Measurements from ENCODE around the gene PLA1A.
"Not testable (repeated sequence)": the region's sequence is repeated elsewhere in the genome, so short reads cannot be mapped to it uniquely, and the experiment has no call there.

Gene PLA1A

DNA sequence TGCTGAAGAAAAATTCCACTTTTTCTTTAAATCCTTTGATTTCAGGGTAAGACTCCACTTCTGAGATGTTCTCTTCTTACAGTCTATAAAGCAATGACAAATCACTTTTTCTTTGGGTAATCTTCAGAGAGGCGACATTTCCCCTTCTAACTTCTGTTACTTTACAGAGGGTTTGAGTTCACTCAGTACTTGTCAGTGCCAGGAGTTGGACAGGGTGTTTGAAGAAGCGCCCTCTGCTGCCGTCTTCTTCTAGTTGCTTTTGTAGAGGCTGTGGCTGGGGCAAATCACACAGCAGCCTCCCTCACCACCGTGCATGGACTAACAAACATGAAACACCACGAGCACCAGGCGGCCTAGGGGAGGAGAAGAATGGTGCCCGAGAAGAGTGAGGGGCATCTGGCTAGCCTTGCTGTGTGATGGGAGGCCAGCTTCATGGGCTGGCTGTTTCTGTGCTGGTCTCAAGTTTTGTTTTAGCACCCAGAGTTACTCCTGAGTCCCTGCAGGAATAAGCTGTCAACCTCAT lies 38.2 kb upstream of the PLA1A start, which contains the start of gene CD80:
Gene CD80, minus strand, starts transcription at position 174 of the 523 bp plus-strand sequence. CDS start 1,886 bp downstream, outside the sequence.
- no peaks in the 10 kb centered on the region for H3K9me3 Mint-ChIP-seq
- peaks cover 3% of the 10 kb centered on the region for H3K27me3 Mint-ChIP-seq (ENCODE audit: low read depth, poor library complexity)
- no peak within 1 kb of the TSS for H3K4me3 Mint-ChIP-seq
- TF ChIP-seq, protein P1, sequence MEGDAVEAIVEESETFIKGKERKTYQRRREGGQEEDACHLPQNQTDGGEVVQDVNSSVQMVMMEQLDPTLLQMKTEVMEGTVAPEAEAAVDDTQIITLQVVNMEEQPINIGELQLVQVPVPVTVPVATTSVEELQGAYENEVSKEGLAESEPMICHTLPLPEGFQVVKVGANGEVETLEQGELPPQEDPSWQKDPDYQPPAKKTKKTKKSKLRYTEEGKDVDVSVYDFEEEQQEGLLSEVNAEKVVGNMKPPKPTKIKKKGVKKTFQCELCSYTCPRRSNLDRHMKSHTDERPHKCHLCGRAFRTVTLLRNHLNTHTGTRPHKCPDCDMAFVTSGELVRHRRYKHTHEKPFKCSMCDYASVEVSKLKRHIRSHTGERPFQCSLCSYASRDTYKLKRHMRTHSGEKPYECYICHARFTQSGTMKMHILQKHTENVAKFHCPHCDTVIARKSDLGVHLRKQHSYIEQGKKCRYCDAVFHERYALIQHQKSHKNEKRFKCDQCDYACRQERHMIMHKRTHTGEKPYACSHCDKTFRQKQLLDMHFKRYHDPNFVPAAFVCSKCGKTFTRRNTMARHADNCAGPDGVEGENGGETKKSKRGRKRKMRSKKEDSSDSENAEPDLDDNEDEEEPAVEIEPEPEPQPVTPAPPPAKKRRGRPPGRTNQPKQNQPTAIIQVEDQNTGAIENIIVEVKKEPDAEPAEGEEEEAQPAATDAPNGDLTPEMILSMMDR (IDR thresholded peaks at IDR 0.05): no peak
- H3K27ac Mint-ChIP-seq: no peak within 1 kb of the TSS
- H3K36me3 Mint-ChIP-seq (ENCODE audit: low read depth): no peaks in the 10 kb centered on the region
- DNase-seq: peak; percentile 8
- H3K4me1 Mint-ChIP-seq: no peaks in the 10 kb centered on the region

DNA sequence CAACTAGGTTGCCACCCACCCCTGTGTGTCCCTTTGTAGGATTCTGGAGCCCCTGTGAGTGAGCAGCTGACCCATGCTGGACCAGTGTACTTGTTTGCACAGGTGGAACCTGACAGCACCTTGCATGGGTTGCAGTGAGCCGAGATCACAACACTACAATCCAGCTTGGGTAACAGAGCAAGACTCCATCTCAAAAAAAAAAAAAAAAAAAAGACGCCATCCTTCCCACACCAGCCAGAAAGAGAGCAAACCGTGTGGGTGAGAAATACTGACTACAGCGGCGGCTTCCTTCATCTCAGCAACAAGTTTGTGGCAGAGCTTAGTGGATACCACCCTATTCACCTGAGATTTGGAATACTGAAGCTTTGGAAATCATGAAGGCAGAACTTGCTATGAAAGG lies 37.5 kb upstream of the PLA1A start:
- H3K4me3 Mint-ChIP-seq: no peak overlapping the region
- DNase-seq: no peak
- H3K4me1 Mint-ChIP-seq: no peaks in the 10 kb centered on the region
- H3K27me3 Mint-ChIP-seq (ENCODE audit: low read depth, poor library complexity): no peaks in the 10 kb centered on the region
- no peaks in the 10 kb centered on the region for H3K36me3 Mint-ChIP-seq (ENCODE audit: low read depth)
- TF ChIP-seq, protein P1 (IDR thresholded peaks at IDR 0.05): no peak
- no peak overlapping the region for H3K27ac Mint-ChIP-seq
- no peaks in the 10 kb centered on the region for H3K9me3 Mint-ChIP-seq

DNA sequence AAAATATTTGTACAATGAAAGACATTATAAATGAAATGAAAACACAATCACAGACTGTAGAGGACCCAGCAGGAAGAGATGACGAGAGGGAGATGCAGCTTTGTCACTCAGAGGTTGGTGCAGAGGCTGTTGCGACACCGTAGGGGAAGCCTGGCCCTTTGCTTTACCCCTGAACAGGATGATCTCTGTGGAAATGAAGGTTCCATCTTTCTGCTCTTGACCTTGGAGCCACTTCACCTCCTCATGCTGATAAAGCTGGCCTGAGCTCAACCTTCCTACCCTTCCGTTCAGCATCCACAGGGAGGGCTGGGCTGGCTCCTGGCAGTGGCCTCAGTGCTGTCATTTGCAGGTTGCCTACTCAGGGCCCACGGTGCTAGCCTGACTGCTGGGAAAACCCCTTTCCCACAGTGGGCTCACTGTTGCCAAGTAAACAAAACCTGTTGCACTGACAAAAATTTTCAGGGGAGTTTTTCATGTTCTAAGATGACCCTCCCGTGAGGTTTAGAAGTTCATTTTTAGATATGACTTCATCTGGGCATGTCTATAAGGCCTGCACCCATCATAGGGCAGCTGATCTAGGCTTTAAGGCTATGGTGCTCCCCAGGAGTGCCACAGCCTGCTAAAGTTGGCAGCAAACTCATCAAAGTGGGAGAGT lies 35.3 kb upstream of the PLA1A start:
- Mint-ChIP-seq H3K4me1 (no peaks in the 10 kb centered on the region), H3K36me3 (ENCODE audit: low read depth) (no peaks in the 10 kb centered on the region), H3K27me3 (ENCODE audit: low read depth, poor library complexity) (peaks cover 4% of the 10 kb centered on the region), H3K27ac (no peak overlapping the region), H3K4me3 (no peak overlapping the region), H3K9me3 (peaks cover 5% of the 10 kb centered on the region)
- no peak for DNase-seq
- TF ChIP-seq, protein P1 (IDR thresholded peaks at IDR 0.05): no peak

DNA sequence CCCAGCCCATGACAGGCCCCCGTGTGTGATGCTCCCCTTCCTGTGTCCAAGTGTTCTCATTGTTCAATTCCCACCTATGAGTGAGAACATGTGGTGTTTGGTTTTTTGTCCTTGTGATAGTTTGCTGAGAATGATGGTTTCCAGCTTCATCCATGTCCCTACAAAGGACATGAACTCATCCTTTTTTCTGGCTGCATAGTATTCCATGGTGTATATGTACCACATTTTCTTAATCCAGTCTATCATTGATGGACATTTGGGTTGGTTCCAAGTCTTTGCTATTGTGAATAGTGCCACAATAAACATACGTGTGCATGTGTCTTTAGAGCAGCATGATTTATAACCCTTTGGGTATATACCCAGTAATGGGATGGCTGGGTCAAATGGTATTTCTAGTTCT lies 34.4 kb upstream of the PLA1A start:
- not testable (repeated sequence) for H3K4me3 Mint-ChIP-seq, DNase-seq

DNA sequence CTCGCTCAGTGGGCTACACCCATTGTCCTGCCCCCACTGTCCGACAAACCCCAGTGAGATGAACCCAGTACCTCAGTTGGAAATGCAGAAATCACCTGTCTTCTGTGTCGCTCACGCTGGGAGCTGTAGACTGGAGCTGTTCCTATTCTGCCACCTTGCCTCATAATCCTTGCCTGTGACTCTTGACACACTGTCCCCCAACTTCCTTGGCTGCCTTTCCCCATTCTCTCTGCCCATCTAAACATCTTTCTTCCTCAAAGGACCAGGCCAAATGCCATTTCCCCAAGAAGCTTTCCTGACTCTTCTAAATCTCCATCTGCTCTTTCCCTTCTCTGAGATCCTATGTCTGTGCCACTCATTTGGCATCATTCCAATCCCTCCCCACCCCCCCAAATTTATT lies 28.5 kb upstream of the PLA1A start:
- Mint-ChIP-seq H3K9me3 (peaks cover 17% of the 10 kb centered on the region), H3K27ac (no peak overlapping the region), H3K4me3 (no peak overlapping the region), H3K36me3 (ENCODE audit: low read depth) (no peaks in the 10 kb centered on the region), H3K27me3 (ENCODE audit: low read depth, poor library complexity) (peaks cover 15% of the 10 kb centered on the region), H3K4me1 (peaks cover 25% of the 10 kb centered on the region)
- no peak for DNase-seq
- TF ChIP-seq, protein P1 (IDR thresholded peaks at IDR 0.05): no peak

More for the DNA sequence above, 34.4 kb upstream of the PLA1A start:
- H3K9me3 Mint-ChIP-seq; H3K27me3 Mint-ChIP-seq (ENCODE audit: low read depth, poor library complexity); H3K36me3 Mint-ChIP-seq (ENCODE audit: low read depth); H3K4me1 Mint-ChIP-seq; H3K27ac Mint-ChIP-seq: not testable (repeated sequence)

DNA sequence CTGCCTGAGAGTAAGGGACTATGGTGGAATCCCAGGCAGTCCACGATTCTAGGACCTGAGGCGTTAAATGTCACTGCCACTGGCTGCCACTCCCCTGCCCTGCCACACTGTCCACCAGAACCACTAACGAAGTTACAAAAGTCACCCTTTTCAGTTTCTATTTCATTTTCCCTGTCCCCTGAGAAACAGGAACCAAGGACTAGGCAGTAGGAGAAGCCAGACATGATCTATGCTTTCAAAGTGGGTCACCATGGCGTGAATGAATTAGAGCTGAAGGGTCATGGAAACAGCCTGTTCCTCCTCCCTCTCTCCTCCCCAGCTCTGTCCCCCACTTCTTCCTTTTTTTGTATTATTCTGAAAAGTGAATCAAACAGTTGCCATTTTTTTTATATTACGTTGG lies 27.5 kb upstream of the PLA1A start:
- H3K4me1 Mint-ChIP-seq: peaks cover 25% of the 10 kb centered on the region
- H3K36me3 Mint-ChIP-seq (ENCODE audit: low read depth): no peaks in the 10 kb centered on the region
- H3K9me3 Mint-ChIP-seq: peaks cover 17% of the 10 kb centered on the region
- H3K27ac Mint-ChIP-seq: peak overlapping the region; percentile 91
- DNase-seq: no peak
- TF ChIP-seq, protein P1 (IDR thresholded peaks at IDR 0.05): no peak
- no peak overlapping the region for H3K4me3 Mint-ChIP-seq
- H3K27me3 Mint-ChIP-seq (ENCODE audit: low read depth, poor library complexity): peaks cover 15% of the 10 kb centered on the region
